DMS153 treated with DMSO at 0.1 percent for 48 hours (cell line): ENCODE measurements around the gene PDE6D.
"Not testable (repeated sequence)": the region's sequence is repeated elsewhere in the genome, so short reads cannot be mapped to it uniquely, and the experiment has no call there.

Experiments used
- DNase-seq: peaks from one replicate; lab custom pipeline; 2025; ENCODE audit not compliant: unreplicated experiment; lab: John Stamatoyannopoulos, UW

Gene PDE6D

GRCh38 chr2:231780123-231780908, 766 bp downstream of the PDE6D start:
- DNase-seq: no peak

GRCh38 chr2:231769170-231770136, 11.6 kb downstream of the PDE6D start:
- no peak for DNase-seq

GRCh38 chr2:231765496-231765929, 15.6 kb downstream of the PDE6D start:
- no peak for DNase-seq

- DNase-seq: no peak
Measured at GRCh38 chr2:231764760-231765159, 16.3 kb downstream of the PDE6D start.

- DNase-seq: no peak
Measured at GRCh38 chr2:231764124-231764523, 17.0 kb downstream of the PDE6D start.

GRCh38 chr2:231761735-231762134, 19.3 kb downstream of the PDE6D start:
- DNase-seq: no peak

- no peak for DNase-seq
Measured at GRCh38 chr2:231752061-231752460, 29.0 kb downstream of the PDE6D start.

- DNase-seq: no peak
Measured at GRCh38 chr2:231751042-231751815, 29.9 kb downstream of the PDE6D start.

- not testable (repeated sequence) for DNase-seq
Measured at GRCh38 chr2:231749016-231749415, 32.1 kb downstream of the PDE6D start.

GRCh38 chr2:231748153-231748896, 32.8 kb downstream of the PDE6D start:
- DNase-seq: not testable (repeated sequence)

GRCh38 chr2:231745303-231746038, 35.6 kb downstream of the PDE6D start:
- no peak for DNase-seq

GRCh38 chr2:231743376-231744116, 37.5 kb downstream of the PDE6D start:
- DNase-seq: no peak

- no peak for DNase-seq
Measured at GRCh38 chr2:231737761-231738160, 43.3 kb downstream of the PDE6D start.

GRCh38 chr2:231732604-231733003, 48.5 kb downstream of the PDE6D start:
- DNase-seq: no peak

- no peak for DNase-seq
Measured at GRCh38 chr2:231727621-231728020, 53.5 kb downstream of the PDE6D start.

GRCh38 chr2:231726276-231726675, 54.8 kb downstream of the PDE6D start:
- no peak for DNase-seq

GRCh38 chr2:231725476-231725875, 55.6 kb downstream of the PDE6D start:
- DNase-seq: no peak

- no peak for DNase-seq
Measured at GRCh38 chr2:231722721-231723307, 58.3 kb downstream of the PDE6D start.
